ENCODE measurements around the gene SUGP1. TPM values are rescaled to one million over a fixed set of nuclear protein-coding genes. Genes with fewer than 3 reads are reported as not detected.

Gene SUGP1
- total and polyA plus RNA-seq, 4 donors: 11.2 to 18.9 (median 14.8) TPM

- TF ChIP-seq GABPA (IDR thresholded peaks at IDR 0.05 in 1 of 2, conservative IDR thresholded peaks at IDR 0.05 in 1 of 2) (no peak), FOXA1 (IDR thresholded peaks at IDR 0.05) (no peak), NR2F2 (IDR thresholded peaks at IDR 0.05) (no peak), FOXA2 (IDR thresholded peaks at IDR 0.05) (no peak), CTCF (IDR thresholded peaks at IDR 0.05; ENCODE audit: low read depth, low read length, missing input control) (no peak), RAD21 (IDR thresholded peaks at IDR 0.05) (no peak), HNF4G (IDR thresholded peaks at IDR 0.05) (no peak), EGR1 (IDR thresholded peaks at IDR 0.05; ENCODE audit: low read depth in 2 of 2) (no peak), MAX (IDR thresholded peaks at IDR 0.05) (no peak), SP1 (IDR thresholded peaks at IDR 0.05) (no peak), TAF1 (conservative IDR thresholded peaks at IDR 0.05) (no peak), JUND (IDR thresholded peaks at IDR 0.05) (no peak), REST (IDR thresholded peaks at IDR 0.05) (no peak), HNF4A (conservative IDR thresholded peaks at IDR 0.05) (no peak), YY1 (IDR thresholded peaks at IDR 0.05) (no peak), RXRA (IDR thresholded peaks at IDR 0.05) (no peak), ATF3 (IDR thresholded peaks at IDR 0.05) (no peak)
Measured at GRCh38 chr19:19349365-19349764, 29.1 kb upstream of the SUGP1 start.

GRCh38 chr19:19348266-19348665 lies 28.0 kb upstream of the SUGP1 start:
- no peak overlapping the region for H3K9ac ChIP-seq (ENCODE audit: low read depth in 1 of 2, low read length in 2 of 2)
- H3K9me3 ChIP-seq (ENCODE audit: control insufficient read depth in 4 of 4, low read length in 3 of 4): no peaks in the 10 kb centered on the region
- DNase-seq (ENCODE audit: low spot score): no peak
- H3K4me3 ChIP-seq (ENCODE audit: low read depth in 1 of 3, low read length in 3 of 3): no peak overlapping the region
- no peak for TF ChIP-seq ATF3 (IDR thresholded peaks at IDR 0.05)
- no peak for TF ChIP-seq FOXA2 (IDR thresholded peaks at IDR 0.05)
- no peak for TF ChIP-seq CTCF (IDR thresholded peaks at IDR 0.05; ENCODE audit: low read depth, low read length, missing input control)
- no peak for TF ChIP-seq RXRA (IDR thresholded peaks at IDR 0.05)
- TF ChIP-seq HNF4G (IDR thresholded peaks at IDR 0.05): no peak
- no peak for TF ChIP-seq JUND (IDR thresholded peaks at IDR 0.05)
- no peak for TF ChIP-seq TAF1 (conservative IDR thresholded peaks at IDR 0.05)
- TF ChIP-seq GABPA (IDR thresholded peaks at IDR 0.05 in 1 of 2, conservative IDR thresholded peaks at IDR 0.05 in 1 of 2): no peak
- TF ChIP-seq YY1 (IDR thresholded peaks at IDR 0.05): no peak
- no peak for TF ChIP-seq SP1 (IDR thresholded peaks at IDR 0.05)
- TF ChIP-seq REST (IDR thresholded peaks at IDR 0.05): no peak
- no peak for TF ChIP-seq MAX (IDR thresholded peaks at IDR 0.05)
- TF ChIP-seq EGR1 (IDR thresholded peaks at IDR 0.05; ENCODE audit: low read depth in 2 of 2): no peak
- H3K27ac ChIP-seq (ENCODE audit: low read depth in 1 of 2, low read length in 2 of 2): no peak overlapping the region
- no peaks in the 10 kb centered on the region for H3K4me1 ChIP-seq (ENCODE audit: control insufficient read depth in 4 of 4, insufficient read depth in 4 of 4, low read length in 3 of 4)
- H3K27me3 ChIP-seq (ENCODE audit: control insufficient read depth in 4 of 4, insufficient read depth in 4 of 4, low read length in 3 of 4): no peaks in the 10 kb centered on the region
- WGBS: 92% methylated on average over 9 of the region's 9 CpGs
- peaks cover 20 to 78% (median 50%) of the 10 kb centered on the region in 4 donors for H3K36me3 ChIP-seq (ENCODE audit: control insufficient read depth in 4 of 4, insufficient read depth in 3 of 4, low read depth in 1 of 4, low read length in 3 of 4)

More at GRCh38 chr19:19349365-19349764, 29.1 kb upstream of the SUGP1 start:
- Histone ChIP-seq H3K9me3 (ENCODE audit: control insufficient read depth in 4 of 4, low read length in 3 of 4) (no peaks in the 10 kb centered on the region), H3K4me3 (ENCODE audit: low read depth in 1 of 3, low read length in 3 of 3) (no peak overlapping the region), H3K9ac (ENCODE audit: low read depth in 1 of 2, low read length in 2 of 2) (no peak overlapping the region), H3K4me1 (ENCODE audit: control insufficient read depth in 4 of 4, insufficient read depth in 4 of 4, low read length in 3 of 4) (no peaks in the 10 kb centered on the region), H3K36me3 (ENCODE audit: control insufficient read depth in 4 of 4, insufficient read depth in 3 of 4, low read depth in 1 of 4, low read length in 3 of 4) (peaks cover 23 to 80% (median 53%) of the 10 kb centered on the region in 4 donors), H3K27ac (ENCODE audit: low read depth in 1 of 2, low read length in 2 of 2) (no peak overlapping the region), H3K27me3 (ENCODE audit: control insufficient read depth in 4 of 4, insufficient read depth in 4 of 4, low read length in 3 of 4) (no peaks in the 10 kb centered on the region)
- WGBS: 95% methylated on average over 7 of the region's 7 CpGs
- DNase-seq (ENCODE audit: low spot score): no peak
